Stimulated activated CD8-positive, alpha-beta memory T cell treated with anti-CD3 and anti-CD28 coated beads, Interleukin-2, amount 100 ng/mL, for 48 hours (primary cell): ENCODE measurements around the gene YIF1A.

Experiments used
- DNase-seq, 2 donors: peaks; one replicate each; pipeline ENCODE4 v3.0.0-alpha.2; 2020; ENCODE audit warnings: low read depth in 2 of 2

The YIF1A gene, protein sequence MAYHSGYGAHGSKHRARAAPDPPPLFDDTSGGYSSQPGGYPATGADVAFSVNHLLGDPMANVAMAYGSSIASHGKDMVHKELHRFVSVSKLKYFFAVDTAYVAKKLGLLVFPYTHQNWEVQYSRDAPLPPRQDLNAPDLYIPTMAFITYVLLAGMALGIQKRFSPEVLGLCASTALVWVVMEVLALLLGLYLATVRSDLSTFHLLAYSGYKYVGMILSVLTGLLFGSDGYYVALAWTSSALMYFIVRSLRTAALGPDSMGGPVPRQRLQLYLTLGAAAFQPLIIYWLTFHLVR

DNA sequence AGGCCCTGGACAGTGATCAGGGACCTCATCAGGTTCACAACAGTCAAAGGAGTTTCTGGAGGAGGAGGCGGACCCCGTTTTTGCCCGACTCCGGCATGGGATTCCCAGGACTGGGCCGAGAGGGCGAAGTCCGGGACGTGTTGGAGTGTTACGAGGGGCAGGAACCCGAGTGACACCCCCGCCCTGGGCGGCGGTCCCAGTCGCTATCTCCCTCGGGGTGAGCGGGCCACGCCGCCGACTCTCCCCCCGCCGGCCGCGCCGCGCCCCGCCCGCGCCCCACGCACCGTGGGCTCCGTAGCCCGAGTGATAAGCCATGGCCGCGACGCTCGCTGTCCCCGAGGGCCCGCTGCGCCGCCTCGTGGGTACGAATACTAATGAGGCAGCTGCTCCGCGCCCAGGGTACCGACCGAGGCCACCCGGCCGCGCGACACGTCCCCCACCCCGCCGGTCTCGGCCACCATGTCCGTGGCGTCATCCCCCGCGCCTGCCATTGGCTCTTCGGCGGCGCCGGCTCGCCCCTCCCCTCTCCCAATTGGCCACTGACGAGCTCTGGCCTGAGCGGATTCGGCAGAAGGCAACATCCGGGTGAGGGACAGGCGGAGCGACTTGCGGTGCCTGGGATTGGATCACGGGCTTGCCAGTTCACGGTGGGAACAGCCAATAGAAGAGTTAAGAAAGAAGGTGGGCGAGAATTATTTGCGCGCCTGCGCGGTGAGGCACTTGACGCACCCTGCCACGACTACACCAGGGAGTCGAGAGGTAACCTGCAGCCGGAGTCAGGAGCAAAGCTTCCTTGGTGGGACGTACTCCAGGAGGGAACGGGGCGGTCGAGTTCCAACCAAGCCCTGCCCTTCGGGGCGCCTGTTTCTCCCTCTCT, at the start of gene YIF1A:
YIF1A (minus strand) TSS at position 473 of the 877 bp plus-strand sequence; CDS start at position 315, 158 bp downstream.
- DNase-seq, result peak; percentile 96

DNA sequence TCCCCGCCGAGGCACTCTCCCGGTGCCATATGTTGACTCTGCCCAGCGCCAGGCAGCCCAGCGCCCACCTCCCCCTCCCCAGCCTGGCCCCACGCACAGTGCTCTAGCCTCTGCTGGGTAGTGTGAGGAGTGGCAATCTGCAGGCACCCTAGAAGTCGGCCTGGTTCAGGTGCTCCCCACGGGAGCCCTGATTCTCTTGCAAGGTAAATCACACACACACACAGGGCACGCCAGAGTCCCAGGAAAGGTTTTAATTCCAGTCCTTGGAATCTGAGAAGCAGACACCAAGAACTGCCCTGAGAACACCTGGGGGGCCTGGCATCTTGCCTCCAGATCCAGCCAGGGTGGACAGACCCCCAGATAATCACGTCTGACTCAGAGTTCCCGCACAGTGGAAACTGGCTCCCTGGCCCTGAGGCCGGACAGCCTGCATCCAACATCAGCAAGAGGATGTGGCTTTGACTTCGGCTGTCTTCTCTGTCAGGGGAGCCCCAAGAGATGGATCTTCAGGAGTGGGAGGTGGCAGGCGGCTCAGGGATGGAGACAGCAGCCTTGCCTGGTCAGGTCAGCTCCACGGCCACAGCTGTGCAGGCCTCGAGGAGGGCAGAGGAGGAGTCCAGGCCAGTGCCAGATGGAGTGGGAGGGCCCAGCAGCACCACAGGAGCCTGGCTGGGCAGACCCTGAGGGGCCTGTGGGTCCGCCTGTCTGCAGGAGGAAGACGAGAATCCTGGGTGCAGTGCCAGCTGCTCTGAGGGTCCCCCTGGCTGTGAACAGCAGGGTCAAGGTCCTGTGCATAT, 48.4 kb upstream of the YIF1A start:
- no peak for DNase-seq

DNA sequence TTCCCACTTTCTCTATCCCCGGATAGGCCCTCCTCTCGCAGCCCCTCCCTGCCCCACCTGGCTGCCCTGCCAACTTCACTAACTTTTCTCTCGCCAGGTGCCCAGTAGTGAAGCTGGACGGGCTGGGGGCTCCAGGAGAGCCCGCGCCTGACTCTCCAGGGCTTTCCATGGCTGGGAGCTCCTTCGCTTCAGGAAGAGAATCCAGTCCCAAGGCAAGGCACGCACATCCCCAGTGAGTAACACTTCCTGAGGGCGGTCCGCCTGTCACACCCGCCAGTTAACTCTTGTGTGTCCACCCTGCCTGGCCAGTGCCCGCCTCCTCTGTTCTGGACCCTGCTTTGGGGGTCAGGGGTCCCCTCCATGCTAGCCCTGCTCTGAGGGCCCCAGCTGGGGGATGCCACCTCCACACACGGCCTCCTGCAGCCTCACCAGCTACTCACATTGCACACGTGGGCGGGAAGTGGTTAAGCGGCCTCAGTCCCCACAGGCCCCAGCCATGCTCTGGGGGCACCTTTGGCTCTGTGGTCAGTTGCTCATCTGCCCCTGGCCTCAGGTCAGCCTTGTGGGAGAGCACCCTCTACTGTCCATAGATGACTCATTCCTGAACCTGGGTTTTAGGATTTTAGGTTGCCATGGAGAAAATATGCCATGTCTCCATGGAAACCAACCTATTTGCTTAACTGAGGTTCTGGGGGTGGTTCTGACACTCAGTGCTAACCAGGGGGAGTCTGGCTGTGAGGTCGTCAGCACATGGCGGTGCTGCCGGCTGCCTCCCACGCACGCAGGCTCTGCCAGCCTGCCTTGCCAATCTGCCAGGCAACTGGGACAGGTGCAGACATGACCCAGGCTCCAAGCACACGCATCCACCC, 47.5 kb upstream of the YIF1A start, which contains the start of gene RIN1:
RIN1 (minus strand) TSS at position 201 of the 869 bp plus-strand sequence; CDS start at position 169, 32 bp downstream.
- DNase-seq, result peak; percentile 66 to 78

DNA sequence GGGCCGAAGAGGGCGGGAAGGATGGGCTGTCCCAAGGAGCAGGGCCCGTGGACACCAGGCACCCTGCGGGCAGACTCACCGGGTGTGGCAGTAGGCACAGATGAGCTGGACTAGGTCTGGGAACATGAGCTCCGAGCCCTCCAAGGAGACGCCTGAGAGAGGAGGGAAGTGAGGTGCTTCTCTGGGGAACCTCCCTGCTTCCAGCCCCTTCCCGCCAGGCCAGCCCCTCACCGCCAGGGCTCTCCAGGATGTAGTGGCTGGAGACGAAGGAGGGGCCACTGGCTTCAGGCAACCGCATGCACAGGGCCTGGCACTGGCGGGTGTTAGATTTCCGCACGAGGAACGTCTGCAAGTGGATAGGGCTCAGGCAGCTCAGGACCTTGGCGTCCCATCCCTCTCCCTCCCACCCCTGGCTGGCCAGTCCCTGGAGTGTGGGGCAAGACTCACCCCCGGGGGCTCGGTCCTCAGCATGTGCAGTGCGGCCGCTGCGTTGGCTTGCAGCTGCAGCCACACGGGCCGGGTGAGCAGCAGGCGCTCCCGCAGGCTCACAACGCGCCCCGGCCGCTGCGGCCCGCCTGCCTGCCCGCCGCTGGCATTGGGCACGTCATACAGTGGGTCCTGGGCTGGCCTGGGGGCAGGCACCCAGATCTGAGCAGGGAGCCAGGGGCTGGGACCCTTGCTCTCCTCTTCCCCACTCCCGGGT, 46.7 kb upstream of the YIF1A start:
- no peak for DNase-seq

DNA sequence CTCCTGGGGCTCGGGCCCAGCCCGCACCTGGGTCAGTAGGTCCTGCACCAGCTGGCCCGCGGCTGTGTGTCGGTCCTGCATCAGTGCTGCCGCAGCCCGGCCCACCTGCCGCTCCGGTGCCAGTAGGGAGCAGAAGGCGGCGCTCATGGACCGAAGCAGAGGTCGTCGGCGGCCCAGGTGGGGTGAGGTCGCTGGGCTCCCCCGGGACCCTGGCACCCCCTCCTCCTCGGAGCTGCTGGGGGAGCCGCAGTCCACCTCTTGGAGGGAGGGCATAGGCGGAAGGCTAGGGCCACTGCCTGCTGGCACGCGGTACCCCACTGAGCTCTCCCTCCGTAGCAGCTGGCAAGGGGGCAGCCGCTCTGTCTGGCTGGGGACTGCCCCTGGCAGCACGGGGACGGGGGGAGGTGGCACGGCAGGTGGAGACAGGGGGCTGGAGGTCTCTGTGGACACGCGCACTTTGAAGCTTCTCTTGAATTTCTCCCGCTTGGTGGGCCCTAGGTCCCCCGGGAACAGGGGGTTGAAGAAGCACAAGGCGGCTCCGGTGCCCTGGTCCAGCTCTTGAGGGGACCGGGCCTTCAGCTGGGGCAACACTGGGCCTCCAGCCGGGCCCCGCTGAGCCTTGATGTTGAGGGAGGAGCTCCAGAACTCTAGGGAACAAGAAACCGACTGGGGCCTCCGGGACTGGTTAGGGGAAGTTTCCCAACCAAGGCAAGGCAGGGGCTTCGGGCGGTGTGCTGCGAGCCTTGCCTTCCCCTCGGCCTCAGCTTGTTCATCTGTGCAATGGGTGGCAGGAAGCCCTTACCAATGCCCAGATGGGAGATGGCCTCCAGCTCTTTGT, 45.9 kb upstream of the YIF1A start:
- DNase-seq, result no peak

DNA sequence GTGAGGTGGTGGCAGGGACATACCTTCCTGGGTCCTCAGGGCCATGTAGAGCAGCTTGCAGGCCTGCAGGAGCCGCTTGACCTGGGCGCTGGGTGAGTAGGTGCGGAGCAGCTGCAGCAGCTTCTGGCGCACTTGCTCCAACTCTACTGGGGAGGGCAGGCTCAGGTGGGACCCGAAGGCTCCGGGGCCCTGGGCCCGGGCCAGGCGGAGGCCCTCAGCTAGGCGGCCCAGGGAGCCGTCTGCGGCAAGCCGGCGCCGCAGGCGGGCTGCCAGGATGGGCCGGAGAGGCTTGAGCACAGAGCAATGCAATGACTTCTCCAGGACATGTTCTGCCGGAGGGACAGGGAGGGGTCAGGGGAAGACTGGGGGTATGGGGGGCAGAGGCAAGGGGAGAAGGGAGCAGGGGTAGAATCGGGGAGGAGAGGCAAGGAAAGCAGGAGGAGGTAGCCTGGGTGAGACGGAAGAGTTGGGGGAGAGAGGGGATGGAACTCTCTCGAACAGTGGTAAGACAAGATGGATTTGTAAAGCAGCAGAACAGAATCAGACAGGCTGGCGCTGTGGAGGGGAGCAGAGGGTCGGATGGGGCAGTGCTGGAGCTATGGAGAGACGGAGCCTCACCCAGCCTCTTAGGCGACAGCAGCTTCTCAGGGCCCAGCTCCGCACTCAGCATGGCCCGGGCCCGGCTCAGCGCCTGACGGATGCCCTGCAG, 45.1 kb upstream of the YIF1A start:
- DNase-seq, result no peak

DNA sequence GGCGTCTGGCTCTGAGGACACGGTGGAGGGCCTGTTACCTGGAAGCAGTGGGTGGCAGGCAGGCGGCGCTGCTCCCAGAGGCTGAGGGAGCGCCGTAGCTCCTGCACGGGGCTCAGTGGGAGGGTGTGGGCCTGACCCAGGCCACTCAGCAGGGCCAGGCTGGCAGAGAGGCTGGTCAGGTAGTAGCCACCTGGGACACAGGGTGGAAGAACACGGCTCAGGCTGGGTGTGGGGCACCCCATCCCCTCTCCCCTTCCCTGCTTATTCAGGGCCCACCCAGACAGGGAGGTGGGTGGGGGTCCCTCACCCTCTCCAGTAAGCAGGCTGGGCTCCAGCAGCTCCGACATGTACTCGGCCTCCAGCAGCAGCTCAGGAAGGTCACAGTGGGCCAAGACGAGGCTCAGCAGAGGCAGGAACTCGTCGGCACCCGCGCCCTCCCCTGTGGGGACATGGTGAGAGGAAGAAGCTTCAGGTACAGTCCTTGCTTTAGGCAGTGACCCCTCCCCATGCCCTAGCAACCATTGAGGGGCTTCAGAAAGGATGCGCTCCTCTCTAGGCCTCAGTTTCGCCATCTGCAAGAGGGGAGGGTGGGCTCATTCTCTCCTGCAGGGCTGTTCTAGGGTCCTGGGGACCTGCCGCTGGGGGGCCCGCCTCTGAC, 44.4 kb upstream of the YIF1A start:
- DNase-seq, result no peak

DNA sequence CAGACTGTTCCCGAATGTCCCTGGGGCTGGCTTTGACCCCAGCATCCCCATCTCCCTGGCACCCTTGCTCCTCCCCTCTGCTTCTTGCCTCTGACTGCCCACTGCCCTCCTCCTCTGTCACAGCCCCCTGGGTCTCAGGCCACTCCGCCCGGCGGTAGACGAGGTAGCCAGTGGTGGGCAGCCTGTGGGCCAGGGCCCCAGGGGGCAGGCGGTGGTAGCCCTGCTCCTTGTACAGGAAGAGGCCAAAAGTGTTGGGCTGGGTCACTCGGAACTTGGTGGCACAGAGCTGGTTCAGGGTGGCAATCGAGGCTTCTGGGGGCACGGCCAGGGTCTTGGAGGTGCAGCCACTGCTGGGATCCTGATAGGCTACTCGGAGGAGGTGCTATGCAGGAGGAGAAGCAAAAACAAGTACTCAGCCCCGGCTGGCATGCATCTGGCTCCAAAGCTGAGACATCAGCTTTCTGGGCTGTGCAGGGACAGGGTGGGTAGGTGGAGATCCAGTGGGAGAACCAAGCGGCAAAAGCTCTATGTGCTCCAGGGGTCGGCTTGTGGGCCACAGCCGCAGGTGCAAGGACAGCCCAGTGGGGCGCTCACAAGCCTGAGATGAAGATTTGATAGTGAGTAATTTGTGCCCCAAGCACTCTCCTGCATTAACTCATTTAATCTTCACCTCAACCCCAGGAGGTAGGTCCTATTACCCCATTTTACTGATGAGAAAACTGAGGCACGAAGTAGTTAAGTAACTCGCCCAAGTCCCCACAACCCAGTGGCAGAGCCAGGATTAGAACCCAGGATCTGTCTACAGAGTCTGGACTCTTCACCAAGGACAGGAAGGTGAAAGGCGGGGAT, 43.7 kb upstream of the YIF1A start:
- no peak for DNase-seq

DNA sequence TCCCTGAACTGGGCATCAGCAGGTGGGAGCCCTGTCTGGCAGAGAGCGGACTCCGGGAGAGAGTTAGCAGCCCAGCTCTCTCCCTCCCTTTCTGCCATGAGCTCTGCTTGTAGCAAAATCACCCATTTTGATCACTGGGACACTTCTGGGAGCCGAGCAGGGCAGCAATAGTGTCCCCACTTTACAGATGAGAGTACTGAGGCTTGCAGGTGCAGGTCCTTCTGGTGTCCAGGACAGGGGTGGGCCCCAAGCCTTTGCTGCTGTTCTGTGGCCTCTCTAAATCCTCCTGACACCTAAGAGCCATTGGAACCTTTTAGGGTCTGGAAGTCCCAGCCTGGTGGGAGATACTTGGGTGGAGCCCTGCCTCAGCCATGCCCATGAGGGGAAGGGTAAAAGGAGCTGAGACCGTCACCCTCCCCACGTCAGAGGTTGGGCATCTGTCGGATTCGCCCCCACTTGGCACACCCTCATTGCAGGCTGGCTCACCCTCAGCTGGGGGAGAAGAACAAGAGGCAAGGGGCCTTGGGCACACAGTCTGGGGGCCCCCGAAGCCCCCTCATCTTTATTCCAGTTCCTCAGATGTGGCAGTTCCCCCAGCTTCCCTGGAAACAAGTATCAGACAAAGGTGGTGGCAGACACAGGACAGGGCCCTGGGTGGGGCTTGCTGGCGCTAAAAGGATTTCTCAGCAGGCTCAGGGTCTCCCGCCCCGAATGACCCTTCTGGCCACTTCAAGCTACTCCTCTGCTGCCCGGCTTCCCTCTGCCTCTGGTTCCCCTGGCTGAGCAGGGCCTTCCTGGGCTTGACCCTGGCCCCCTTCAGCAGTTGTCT, 42.8 kb upstream of the YIF1A start:
- DNase-seq, result no peak

DNA sequence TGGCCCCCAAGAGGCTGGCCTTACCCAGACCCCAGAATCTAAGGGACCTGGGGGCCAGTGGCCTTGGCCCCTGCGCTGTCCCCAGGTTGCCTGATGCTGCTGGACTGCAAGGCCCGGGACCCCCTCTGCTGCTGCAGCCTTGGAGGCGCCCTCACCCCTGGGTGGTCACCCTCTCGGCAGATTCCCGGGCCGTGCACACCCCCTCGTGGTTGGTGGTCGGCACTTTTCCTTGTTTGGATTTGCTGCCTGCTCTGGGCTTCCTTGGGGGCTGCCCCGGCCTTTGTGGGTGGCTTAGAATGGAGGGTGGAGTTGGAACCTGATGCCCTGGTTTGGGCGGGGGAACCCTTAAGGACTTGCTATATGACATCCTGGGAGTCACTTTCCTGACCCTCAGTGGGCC, 42.0 kb upstream of the YIF1A start:
- no peak for DNase-seq

DNA sequence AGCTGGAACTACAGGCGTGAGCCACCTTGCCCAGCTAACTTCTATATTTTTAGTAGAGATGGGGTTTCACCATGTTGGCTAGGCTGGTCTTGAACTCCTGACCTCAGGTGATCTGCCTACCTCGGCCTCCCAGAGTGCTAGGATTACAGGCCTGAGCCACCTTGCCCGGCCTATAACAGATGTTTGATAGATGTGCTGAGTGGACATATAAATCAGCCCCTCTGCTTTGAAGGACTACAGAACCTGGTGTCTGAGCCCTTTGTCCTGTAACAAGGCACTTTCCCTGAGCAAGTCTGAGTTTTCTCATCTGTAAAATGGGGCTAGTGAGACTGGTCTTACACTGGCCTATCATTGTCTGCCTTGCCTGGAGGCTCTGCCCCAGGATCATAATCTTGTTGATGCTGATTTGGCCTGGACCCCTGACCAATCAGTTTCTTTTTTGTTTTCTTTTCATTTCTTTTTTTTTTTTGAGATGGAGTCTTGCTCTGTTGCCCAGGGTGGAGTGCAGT, 40.3 kb upstream of the YIF1A start:
- DNase-seq, result no peak

DNA sequence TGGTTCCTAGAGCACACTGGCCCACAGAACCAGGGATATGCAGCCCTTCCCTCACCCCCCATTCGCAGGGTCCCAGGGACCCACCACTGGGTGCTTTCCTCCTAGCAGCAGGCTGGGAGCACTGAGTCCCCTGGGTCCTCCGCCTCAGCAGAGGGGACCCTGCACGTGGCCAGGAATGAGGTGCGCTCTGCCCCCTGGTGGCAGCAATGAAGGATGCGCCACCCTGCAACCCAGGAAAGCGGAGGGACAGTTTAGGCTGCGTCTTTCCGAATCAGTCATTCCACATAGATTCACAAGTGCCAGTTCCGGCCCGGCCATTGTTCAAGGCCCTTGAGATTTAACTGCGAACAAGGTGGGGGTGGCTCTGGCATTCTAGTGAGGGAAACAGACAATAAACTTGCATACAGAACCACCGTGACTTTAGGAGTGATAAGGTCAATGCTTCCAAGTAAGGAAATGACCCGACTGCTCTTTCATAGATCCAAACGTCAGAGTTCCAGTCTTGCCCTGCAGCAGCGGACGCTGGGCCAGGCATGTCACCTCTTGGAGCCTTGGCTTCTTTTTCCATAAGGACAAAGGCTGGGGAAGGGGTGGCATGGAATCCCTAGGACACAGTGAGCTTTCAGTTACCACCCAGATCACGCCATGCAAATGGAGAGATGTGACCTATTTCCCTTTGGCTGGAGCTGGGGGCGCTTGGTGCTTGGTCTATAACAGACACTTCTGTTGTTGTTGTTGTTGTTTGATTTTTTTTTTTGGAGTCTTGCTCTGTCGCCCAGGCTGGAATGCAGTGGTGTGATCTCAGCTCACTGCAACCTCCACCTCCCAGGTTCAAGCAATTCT, 39.6 kb upstream of the YIF1A start:
- peak; percentile 71 to 78 for DNase-seq

DNA sequence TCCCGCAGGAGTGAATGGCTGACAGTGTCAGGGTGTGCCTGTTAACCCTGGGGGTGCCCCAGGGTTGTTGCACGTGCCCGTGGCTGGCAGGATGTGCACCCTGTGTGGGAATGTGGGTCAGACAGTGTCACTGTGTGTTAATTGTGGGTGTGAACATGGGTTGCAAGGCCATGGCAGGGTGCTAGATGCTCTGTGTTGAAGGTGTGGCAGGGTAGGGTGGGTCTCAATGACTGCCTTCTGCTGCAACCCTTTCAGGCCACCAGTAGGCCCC, 39.0 kb upstream of the YIF1A start:
- no peak for DNase-seq

DNA sequence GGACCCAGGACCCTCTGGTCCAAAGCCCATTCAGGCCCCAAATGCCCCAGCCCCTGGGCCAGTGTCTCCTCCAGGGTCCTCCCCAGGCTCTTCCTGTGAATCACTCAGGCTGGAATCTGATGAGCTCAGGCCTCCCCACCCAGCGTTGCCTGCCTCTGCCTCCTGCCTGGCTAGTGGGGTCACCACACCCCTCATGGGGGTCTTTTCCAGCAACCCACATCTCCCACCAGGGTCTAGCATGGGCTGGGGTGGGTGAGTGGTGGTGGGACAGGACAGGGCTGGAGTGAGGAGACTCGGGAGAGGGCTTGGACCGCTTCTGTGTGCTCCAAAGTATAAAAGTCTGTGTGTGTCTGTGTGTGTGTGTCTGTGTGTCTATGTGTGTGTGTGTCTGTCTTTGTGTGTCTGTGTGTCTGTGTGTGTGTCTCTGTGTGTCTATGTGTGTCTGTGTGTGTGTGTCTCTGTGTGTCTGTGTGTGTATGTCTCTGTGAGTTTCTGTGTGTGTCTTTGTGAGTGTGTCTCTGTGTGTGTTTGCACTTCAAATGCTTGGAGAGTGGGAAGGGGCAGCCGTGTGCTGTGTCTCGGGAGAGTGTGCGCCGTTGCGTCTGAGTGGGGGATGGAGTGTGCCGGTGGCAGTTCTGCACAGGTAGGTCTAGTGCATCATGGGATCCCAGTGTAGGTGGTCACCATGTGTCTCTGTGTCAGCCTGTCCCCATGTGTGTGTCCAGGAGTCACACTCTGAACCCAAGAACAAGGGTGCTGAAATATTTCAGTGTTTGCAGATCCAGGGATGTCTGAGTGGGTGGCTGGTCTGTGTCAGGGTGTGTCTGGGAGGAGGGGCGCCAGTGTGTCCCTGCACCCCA, 38.5 kb upstream of the YIF1A start:
- no peak for DNase-seq
